GM18508 (cell line): ENCODE measurements around the gene LRP1-AS.

ENCODE experiments used
- ATAC-seq: cut with Tn5 transposase; IDR thresholded peaks from one replicate; pipeline ENCODE4 v1.9.1; 2021; ENCODE audit warnings: moderate number of reproducible peaks; ENCODE audit not compliant: insufficient read depth, unreplicated experiment

LRP1-AS gene

DNA sequence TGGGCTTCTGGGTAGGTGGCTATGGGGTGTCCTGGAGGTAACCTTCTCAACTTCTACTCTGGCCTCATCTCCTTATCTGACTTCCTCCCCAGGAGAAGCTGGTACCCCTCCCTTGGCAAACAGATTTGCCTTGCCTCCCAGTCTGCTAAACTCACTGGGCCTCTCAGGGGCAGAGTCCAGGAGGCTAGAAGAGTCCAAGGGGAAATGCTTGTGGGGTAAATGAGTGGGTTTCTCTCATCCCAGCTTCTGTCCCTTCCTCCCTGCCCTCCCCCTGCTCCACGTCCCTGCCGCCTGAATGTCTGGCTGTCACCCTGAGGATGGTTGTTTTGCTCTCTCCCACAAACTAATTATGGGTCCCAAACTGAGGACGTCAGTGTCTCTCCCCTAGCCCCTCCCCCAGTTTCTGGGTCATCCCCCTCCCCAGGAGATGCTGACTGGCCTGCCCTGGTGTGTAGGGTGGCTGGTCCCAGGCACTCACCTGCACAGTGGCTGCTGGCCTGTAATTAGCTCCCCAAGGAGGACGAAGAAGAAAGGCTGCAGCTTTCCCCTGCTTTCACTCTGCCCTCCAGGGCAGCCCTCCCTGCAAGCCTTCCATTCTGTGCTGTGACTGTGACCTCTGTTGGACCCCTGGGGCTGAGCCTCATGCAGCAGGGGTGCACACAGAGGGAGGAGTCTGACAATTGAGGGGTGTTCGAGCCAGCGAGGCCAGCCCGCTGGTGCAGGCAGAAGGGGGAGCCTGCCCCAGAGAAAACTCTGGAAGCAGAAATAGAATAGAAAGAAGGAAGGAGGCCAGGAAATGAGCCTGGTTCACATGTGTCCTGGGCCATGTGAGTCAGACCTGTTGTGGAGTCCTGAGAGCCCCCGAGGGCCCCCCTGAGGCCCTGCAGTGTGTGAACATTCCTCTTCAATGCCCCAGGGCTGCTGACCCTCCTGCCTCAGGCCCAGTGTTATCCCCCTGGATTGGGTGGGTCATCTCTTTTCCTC is at the start of gene LRP1-AS:
LRP1-AS (minus strand) TSS at position 659 of the 984 bp plus-strand sequence.
- no peak for ATAC-seq

DNA sequence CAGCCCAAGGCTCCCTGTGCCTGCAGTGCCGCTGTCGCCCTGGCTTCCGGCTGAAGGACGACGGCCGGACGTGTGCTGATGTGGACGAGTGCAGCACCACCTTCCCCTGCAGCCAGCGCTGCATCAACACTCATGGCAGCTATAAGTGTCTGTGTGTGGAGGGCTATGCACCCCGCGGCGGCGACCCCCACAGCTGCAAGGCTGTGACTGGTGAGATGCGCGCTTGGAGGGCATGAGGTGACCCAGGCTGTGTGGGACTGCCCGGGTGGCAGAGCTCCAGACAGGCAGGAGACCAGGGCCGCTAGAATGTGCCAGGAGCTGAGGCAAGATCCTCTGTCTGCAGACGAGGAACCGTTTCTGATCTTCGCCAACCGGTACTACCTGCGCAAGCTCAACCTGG is 49.5 kb upstream of the LRP1-AS start:
- ATAC-seq, result no peak

DNA sequence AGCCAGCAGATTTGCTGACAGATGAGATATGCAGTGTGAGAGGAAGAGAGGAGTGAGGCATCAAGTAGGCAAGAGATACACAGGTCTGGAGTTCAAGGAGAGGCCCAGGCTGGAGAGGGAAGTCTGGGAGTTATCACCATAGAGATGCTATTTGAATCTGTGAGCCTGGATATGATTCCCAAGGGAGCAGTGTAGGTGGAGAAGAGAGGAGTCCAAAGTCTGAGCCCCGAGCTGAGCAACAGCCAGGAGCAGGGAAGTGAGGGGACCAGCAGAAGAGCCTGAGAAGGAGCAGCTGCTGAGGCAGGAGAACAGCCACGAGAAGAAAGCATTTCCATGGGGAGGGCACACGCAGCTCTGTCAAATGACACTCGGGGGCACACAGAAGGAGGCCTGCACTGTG is 49.0 kb upstream of the LRP1-AS start:
- no peak for ATAC-seq

DNA sequence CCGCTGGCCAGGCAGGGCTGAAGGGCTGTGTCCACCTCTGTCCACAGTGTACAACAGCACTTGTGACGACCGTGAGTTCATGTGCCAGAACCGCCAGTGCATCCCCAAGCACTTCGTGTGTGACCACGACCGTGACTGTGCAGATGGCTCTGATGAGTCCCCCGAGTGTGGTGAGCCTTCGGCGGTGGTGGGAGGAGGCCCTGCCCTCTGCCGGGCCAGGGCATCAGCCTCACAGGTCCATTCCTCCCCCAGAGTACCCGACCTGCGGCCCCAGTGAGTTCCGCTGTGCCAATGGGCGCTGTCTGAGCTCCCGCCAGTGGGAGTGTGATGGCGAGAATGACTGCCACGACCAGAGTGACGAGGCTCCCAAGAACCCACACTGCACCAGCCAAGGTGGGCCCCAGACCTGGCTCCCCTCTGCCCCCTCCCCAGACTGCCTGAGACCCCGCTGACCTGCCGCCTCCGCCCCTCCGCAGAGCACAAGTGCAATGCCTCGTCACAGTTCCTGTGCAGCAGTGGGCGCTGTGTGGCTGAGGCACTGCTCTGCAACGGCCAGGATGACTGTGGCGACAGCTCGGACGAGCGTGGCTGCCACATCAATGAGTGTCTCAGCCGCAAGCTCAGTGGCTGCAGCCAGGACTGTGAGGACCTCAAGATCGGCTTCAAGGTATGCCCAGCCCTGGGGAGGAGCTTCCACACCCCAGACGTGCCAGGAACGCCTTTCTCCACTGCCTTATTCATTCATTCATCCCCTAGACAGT is 48.4 kb upstream of the LRP1-AS start:
- ATAC-seq, result no peak

DNA sequence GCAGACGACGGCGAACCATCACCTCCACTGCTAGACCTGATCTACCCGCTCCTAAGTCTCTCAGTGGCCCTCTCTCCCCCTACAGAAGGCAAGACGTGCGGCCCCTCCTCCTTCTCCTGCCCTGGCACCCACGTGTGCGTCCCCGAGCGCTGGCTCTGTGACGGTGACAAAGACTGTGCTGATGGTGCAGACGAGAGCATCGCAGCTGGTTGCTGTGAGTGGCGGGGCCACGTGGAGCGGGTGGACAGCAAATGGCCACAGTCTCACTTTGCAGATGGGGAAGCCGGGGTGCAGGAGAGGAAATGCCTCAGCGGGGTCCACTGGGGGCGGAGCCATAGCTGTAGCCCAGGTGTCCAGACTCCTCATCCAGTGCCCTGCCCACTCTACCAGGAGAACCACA is 47.8 kb upstream of the LRP1-AS start:
- ATAC-seq, result no peak

DNA sequence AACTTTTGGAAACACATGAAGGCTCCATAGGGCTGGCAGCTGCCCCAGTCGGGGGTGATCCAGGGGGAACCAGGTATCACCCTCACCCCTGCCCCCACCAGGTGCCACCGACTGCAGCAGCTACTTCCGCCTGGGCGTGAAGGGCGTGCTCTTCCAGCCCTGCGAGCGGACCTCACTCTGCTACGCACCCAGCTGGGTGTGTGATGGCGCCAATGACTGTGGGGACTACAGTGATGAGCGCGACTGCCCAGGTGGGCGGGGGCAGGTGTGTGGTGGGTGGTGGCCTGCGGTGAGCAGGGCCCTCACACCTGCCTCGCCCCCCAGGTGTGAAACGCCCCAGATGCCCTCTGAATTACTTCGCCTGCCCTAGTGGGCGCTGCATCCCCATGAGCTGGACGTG is 46.8 kb upstream of the LRP1-AS start:
- no peak for ATAC-seq

DNA sequence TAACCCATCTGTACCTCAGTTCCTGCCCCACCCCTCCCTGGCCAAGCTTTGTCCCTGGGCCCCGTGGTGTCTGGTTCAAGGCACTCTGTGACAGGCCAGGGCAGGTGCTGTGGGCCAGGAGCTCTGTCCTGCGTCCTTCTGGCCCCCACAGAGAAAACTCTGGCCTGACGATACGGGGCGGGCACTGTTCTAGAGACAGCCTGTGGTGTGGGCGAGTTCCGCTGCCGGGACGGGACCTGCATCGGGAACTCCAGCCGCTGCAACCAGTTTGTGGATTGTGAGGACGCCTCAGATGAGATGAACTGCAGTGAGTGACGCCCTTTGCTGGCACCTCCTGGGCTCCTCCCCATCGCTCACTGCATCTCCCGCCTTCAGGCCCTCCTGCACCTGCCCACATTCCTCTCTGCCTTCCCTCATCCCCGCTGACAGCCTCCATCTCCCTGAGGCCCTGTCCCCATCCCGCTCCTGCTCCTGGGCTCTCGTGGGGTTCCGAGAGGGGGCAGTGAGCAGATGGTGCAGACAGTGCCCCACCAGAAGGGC is 46.4 kb upstream of the LRP1-AS start:
- no peak for ATAC-seq

DNA sequence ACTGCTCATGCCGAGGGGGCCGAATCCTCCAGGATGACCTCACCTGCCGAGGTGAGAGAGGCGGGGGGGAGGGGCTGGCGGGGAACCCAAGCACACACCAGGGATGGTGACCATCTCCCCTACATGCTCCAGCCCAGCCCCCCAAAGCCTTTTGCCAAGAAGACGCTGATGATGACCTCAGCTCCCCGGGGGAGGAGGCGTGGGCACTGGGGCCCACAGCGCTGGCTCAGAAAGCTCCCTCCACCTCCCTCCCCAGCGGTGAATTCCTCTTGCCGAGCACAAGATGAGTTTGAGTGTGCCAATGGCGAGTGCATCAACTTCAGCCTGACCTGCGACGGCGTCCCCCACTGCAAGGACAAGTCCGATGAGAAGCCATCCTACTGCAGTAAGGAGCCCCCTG is 45.5 kb upstream of the LRP1-AS start:
- no peak for ATAC-seq

DNA sequence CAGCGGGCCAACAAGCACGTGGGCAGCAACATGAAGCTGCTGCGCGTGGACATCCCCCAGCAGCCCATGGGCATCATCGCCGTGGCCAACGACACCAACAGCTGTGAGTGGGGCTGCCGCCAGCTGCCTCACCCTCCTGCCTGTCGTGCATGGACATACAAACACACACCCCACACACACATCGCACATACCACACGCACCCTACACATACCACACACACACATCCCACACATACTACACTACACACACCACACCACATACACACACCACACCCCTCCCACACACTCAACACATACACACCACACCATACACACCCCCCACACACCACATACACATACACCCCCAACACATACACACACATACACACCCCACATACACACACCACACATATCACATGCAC is 44.0 kb upstream of the LRP1-AS start:
- no peak for ATAC-seq

DNA sequence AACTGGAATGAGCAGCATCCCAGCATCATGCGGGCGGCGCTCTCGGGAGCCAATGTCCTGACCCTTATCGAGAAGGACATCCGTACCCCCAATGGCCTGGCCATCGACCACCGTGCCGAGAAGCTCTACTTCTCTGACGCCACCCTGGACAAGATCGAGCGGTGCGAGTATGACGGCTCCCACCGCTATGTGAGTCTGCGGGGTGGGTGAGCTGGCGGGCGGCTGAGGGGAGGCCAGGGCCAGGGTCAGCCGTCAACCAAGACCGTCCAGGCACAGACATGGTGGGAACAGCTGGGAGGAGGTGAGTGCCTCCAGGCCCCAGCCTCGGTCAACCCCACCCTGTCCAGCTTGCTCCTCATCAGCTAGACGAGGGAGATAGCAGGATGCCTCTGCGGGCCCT is 43.4 kb upstream of the LRP1-AS start:
- ATAC-seq, result no peak

DNA sequence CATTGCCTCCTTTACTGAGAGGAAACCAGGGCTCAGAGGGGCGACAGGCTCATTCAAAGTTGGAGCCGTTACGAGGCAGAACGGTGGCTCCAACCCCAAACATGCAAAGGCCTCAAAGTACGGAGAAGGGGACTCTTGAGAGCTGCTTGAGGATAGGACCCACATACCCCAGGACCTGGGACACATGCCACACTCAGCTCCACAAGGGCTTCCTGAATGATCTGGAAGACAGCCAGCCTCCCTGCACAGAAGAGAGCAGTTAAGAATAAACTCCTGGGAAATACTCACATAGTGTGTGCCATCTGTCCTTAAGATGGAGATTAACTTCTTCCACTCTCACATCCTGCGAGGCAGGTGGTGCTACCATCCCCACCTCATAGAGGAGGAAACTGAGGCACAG is 42.6 kb upstream of the LRP1-AS start:
- ATAC-seq, result no peak

DNA sequence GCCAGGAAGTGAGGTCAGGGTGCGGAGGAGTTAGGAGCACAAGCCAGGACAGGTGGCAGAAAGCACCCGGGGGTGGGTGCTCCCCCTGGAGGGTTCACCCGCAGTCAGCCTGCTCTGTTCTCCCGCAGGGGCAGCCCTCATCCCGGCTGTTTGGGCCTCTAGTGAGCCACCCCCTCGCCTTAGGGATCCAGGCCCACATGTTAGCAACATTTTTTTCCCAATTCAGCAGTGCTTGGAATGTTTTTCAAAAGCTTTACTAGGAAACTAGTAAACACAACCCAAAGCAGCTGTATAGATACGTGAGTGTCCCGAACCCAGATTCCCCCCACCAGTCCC is 40.6 kb upstream of the LRP1-AS start:
- ATAC-seq, result no peak

DNA sequence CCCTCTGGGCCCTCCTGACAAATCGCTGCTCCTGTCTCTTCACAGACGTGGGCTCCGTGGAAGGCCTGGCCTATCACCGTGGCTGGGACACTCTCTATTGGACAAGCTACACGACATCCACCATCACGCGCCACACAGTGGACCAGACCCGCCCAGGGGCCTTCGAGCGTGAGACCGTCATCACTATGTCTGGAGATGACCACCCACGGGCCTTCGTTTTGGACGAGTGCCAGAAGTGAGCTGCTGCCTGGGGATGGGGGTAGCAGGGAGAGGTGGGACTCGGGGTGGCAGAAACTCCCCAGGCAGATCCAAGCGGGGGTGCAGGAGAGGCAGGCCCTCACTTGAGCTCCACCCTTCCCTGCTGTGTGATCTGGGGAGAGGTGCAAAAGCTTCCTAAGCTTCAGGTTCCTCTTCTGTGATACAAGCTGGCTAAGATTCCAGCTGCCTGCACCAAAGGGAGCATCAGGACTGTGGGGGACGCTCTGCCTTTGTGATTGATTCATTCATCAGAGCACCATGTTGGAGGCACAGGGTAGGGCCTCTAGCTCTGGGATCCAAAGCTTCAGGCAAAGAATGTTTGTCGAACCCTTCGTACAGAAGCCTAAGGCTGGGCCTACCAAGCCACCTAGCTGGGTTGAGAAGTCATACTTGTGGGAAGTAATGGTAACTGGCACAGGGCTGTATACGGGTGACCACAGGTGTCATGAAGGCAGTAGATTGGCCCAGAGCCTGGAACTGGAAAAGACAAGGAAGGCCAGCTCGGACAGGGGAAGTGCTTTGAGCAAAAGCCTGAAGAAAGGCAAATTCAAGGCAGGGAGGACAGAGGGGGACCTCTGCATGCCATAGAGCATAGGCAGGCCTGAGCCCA is 40.0 kb upstream of the LRP1-AS start:
- ATAC-seq, result no peak

DNA sequence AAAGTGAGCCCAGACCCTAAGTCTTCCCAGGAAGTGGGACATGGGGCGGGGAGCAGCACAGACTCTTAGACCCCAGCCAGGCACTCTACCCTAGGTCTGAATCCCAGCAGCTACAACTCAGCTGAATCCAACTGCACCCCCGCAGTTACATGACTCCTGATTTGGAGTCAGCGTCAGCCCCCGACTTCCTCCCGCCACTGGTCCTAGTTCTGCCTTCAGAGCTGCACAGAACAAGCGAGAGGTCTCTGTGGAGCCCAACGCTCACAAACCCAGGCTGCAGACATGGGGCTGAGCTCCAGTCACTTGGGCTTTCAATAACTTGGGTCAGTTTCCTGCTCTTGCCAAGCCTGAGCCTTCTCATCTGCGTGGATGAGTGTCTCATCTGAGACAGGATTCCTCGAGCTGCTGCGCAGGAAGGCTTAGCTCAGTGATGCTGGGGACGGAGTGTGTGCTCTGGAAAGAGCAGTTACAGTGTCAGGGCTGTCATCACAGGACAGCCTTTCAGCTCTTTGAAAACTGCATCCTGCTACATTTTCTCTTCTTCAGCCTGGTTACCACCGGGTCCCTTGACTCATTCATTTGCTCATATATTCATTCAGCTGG is 38.6 kb upstream of the LRP1-AS start:
- ATAC-seq, result no peak

DNA sequence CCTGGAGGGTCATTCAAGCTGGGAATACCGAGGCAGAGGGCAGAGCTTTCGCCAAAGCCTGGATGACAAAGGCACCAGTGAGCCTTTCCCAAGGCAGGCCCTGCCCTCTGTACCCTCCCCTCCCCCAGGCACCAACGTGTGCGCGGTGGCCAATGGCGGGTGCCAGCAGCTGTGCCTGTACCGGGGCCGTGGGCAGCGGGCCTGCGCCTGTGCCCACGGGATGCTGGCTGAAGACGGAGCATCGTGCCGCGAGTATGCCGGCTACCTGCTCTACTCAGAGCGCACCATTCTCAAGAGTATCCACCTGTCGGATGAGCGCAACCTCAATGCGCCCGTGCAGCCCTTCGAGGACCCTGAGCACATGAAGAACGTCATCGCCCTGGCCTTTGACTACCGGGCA is 38.0 kb upstream of the LRP1-AS start:
- ATAC-seq, result no peak

DNA sequence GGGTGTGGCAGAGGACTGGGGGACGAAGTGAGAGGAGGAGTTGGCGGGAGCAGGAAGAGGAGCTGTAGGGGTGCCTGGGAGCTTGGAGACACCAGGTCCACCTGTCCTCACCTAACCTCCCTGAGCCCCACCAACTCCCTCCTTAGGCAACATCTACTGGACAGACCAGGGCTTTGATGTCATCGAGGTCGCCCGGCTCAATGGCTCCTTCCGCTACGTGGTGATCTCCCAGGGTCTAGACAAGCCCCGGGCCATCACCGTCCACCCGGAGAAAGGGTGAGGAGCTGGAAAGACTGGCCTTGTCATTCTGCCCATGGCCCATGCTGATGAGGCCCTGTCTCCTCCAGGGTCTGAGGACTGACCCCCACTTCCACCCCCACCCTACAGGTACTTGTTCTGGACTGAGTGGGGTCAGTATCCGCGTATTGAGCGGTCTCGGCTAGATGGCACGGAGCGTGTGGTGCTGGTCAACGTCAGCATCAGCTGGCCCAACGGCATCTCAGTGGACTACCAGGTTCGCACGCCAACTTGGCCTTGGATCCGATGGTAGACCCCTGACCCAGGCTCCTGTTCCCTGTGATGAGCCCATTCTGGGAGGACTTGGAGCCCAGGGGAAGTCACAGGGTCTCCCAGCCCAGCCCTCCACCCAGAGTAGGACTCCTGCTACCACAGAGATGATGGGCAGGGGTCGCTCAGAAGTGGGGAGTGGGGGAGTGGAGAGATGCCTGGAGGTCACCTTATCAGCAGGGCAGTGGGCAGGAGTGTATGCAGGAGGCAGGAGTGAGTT is 36.7 kb upstream of the LRP1-AS start:
- ATAC-seq, result no peak

DNA sequence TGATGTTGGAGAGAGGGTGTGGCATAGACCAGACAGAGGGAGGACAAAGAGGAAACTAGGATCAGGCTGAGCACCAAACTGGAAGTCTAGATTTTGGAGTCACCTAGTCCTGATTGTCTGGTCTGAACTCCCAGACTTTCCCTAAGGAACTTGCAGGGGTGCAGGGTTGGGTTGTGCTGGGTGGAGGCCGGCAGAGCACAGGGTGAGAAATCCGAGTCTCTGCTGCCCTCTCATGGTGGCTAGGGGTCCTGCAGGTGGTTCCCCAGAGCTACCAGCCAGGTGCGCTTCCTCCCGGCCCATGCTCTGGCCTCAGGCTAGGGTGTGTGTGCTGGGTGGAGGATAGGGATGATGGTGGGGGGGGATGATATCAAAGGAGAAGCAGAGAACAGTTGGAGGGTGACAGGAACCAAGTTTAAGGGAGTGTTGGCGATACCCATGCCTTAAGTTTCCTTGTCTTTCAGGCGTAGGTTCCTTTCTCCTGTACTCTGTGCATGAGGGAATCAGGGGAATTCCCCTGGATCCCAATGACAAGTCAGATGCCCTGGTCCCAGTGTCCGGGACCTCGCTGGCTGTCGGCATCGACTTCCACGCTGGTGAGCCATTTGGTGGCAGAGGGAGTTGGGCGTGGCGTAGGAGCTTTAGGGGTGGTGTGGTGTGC is 35.6 kb upstream of the LRP1-AS start:
- no peak for ATAC-seq

DNA sequence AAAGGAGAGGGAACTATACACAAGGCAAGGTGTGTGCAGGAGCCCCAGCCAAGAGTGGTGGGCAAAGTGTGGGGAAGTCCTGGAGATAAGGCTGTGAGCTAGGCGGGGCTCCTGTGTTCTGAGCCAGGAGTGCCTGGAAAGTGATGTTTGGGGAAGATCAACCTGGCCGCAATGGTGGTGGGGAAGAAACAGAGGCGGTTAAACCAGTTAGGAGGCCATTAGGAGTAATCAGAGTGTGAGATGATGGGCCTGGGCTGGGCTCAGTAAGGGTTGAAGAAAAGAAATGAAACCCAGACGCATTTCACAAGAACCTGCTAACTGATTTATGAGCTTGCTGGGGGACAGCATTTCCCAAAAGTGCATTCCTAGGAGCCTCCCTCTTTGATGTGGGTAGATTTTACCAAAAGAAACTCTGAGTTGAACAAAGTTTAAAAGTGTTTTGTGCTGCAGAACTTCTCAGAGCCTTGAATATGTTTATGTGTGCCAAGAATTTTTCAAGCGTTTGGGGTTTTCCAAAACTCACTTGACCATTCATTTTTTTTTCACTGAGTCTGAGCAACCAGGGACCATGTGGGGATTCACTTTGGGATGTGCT is 34.2 kb upstream of the LRP1-AS start:
- no peak for ATAC-seq
